Transverse colon (tissue), 4 donors: Measurements from ENCODE around the gene P2RX4.

Source experiments
- CTCF ChIP-seq, 5 experiments: fragments of 200-600 bp in 3 of 5; fragments of 450-650 bp in 2 of 5; sonication (generic) in 3 of 5; IDR thresholded peaks; 1 replicate in 2 of 5; 2 replicates in 3 of 5; pipeline ENCODE4 v1.5.1; 2016 to 2017; ENCODE audit warnings: antibody characterized with exemption in 5 of 5, inconsistent platforms in 3 of 5, mild to moderate bottlenecking in 2 of 5, moderate library complexity in 1 of 5
- EP300 ChIP-seq: sonication (generic); formaldehyde crosslinking; IDR thresholded peaks from one replicate; pipeline ENCODE4 v1.6.1; 2017; ENCODE audit warnings: antibody characterized with exemption, low read depth
- POLR2A ChIP-seq: fragments of 450-650 bp; IDR thresholded peaks from one replicate; pipeline ENCODE4 v1.6.1; 2016; ENCODE audit warnings: antibody characterized with exemption, mild to moderate bottlenecking, moderate library complexity
- POLR2AphosphoS5 ChIP-seq, 3 donors: sonication (generic); formaldehyde crosslinking; IDR thresholded peaks; one replicate each; pipeline ENCODE4 v1.6.1; 2016; ENCODE audit warnings: antibody characterized with exemption in 3 of 3

GRCh38 chr12:121181181-121181580, 28.7 kb upstream of the P2RX4 start:
- no peak for TF ChIP-seq POLR2A
- no peak for TF ChIP-seq CTCF (IDR thresholded peaks at IDR 0.05)
- no peak for TF ChIP-seq POLR2AphosphoS5 (IDR thresholded peaks at IDR 0.05)
- TF ChIP-seq EP300 = no peak
